Fibroblast of skin of left biceps (primary cell): ENCODE data around the gene RASGRP1.
A peak's percentile ranks its signal among the peaks of the same experiment; 100 is the strongest.

Source experiments
- DNase-seq, 2 experiments: peaks; one replicate each; pipeline ENCODE4 v3.0.0-alpha.2; 2013; ENCODE audit warnings: low read depth in 2 of 2

Gene RASGRP1

DNA sequence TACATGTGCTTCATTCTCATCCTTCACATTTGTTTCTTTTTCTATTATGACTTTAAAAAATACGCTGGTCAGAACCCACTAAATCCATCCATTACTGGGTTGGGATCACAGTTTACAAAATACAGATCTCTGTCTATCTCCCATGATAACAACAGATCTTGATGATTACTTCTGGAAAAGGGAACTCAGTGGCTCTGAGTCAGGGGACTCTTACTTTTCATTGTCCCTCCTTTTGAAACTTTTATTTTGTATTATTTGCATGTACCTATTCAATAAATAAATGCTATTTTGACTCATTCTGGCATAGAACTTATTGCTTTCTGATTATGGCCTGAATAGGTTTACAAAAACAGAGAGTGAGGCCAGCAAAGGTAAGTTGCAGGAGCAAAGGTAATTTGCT, 11.6 kb upstream of the RASGRP1 start:
- no peak for DNase-seq

DNA sequence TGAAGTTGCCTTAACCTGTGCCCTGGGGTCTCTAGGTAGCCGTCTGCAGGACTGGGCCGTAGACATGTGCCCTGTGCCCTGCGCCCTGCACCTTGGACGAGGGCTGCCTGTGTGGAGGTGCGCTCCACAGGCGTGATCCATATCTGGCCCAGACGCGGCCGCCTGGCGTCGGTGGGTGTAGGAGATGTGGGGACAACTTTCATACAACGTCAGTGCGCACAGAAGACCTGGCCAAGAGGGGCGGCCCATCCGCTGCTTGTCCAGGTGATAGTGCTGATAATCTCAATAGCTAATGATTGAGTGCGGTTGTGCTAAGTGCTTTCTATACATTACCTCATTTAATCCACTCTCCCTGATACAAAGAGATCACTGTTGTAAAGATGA, 665 bp upstream of the RASGRP1 start:
- DNase-seq, result no peak

GRCh38 chr15:38563723-38564519, 693 bp downstream of the RASGRP1 start:
- DNase-seq, result no peak

- no peak for DNase-seq
Observed at GRCh38 chr15:38562278-38562677, 2.3 kb downstream of the RASGRP1 start.

GRCh38 chr15:38560456-38560926, 4.1 kb downstream of the RASGRP1 start:
- no peak for DNase-seq

DNA sequence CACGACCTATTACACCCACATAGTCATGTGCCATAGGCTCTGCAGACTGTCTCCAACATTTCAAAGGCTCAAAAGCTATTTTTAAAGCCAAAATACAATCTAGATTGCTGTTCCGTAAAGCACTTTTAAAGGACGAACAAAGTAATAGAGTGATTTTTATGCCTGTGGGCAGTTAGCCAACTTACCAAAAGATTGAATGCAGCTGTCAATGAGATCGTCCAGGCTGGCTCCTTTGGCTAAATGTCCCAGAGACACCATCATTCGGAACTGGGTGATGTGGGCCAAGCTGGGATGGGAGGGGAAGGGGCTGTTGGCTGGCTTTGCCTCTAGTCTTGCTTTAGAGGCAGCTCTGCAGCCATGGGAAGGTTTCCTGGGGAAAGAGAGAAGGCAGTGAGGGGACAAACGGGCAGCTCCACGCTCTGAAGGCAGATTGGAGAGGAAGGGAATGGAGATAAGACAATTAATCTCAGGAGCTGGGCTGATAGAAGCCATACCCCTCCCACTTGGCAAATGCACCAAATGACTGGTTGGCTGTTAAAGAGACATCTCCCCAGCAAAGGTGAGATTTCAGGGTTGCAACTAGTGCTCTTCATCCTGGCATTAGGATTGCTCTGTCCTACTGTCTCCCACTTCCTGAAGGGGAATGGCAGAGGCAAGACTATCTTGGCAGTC, 4.8 kb downstream of the RASGRP1 start:
- DNase-seq, result no peak

DNA sequence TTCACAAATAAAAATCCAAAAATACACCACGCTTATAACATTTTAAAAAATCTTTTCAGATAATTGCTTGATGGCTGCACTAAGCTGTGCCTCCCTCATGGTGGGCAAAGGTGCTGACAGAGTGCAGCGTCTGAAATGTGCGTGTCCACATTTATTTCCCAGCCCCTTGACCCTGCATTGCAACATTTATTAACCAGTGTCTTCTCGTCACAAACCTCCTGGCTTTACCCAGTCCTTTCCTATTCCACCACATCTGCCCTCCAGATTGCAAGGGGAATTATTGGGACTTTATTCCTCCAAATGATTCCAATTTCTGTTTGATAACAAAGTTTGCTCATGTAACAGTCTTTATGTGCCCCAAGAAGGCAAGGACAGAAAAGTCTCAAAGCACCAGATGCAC, 5.5 kb downstream of the RASGRP1 start:
- DNase-seq, result no peak

- peak; percentile 70 to 71 for DNase-seq
Observed at GRCh38 chr15:38558372-38559059, 6.1 kb downstream of the RASGRP1 start.

GRCh38 chr15:38557921-38558320, 6.7 kb downstream of the RASGRP1 start:
- no peak for DNase-seq

- peak; percentile 85 to 86 for DNase-seq
Observed at GRCh38 chr15:38555686-38556334, 8.8 kb downstream of the RASGRP1 start.

- no peak for DNase-seq
Observed at GRCh38 chr15:38554354-38554753, 10.3 kb downstream of the RASGRP1 start.

DNA sequence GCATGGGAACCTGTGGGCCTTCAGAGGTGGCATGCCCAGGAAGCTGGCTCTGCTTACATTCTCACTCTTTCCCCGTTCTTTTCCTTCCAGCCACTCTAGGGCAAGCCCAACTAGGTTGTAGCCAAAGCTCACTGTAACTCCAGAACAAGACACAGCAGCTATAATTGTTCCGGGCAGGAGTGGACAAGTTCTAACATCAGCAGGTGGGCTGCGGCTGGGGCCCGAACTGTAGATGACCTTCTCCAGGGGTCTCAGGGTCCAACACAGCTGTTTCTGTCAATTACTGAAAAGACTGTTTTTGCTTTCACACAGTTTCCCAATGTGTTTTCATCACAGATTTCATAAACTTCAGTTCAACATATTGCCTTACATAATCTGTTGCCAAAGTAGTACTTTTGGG, 11.5 kb downstream of the RASGRP1 start:
- no peak for DNase-seq

DNA sequence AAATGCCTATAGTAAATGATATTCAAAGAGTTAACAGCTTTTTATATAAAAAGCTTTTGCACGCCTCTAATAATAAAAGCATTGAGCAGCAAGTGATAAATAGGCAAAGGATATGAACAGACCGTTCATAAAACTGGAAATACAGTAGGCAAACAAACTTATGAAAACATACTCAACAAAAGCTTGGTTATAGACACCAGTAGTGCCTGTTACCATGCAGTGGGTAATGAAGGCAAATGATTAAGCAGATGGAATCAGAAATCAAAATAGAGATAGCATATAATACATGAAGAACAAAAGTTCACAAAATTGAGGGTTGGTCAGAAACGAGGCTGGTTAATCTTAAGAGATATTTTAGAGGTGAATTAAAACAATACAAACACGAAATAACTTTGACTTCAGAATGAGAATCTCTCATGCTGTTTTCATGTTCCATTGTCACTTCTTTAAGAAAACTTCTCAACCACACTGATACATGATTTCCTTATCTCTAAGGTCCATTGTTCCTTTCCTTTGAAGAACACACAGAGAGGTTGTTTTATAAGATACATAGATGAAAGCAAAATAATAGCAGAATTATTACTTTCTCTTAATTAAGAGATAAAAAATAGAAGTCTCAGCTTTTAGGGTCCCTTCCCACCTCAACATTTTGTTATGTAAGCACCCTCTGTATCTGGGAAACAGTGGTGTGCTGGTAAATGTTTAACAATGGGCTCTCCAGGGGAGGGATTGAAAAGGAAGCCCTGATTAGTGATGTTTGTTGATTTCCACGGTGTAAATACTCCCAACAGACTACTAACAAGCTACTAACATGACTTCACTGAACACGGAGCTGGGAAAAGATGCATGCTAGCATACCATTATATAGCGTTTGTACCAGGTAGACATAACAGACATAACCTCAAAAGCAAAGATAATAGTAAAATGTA, 12.6 kb downstream of the RASGRP1 start:
- no peak for DNase-seq

DNA sequence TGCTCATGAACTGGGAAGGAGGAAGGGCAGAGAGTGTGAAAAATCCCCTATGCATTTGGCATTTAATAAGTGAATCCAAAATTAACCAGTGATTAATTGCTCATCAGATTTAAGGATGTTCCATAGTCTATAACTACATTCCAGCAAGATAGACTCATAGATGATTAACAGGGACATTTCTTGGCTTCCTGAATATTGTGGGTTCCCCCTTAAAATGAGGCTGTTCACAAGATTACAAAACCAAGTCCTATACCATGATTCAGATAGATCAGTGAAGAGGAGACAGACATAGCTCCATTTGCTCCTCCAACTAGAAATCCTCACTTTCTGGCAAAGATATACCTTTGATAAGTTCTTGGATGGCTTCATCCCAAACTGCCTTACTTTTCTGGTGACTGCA, 15.4 kb downstream of the RASGRP1 start:
- DNase-seq, result peak; percentile 65 to 68

DNA sequence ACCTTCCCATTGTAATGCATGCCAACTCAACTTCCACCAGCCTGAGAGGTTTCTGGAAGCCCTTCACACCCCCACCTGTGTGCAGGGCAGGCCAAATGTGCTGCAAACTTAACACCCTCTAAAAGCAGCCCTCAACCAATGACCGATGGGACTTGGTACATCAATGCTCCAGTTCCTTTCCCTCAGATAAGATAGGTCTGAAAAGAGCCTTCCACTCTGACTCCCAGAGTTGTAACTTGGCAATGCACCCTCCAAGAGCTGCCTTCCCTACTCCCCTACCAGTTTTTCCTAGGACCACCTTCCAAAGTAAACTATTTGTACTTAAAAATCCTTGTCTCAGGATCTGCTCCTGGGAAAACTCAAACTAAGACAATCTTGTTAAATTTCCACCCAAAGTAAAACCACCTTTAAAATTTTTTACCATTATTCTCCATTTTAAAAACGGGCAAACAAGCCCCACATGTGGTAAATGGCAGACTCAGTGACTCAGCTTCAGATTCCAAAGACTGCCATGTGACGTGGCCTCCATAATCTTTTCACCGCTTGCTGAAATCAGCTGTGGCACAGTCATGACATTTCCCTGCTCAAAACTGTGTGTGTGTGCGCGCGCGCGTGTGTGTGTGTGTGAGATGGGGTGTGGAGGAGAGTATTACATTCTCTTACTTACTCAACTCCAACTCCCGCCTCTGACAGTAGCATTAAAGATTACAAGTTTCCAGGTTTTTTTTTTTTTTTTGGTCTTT, 17.2 kb downstream of the RASGRP1 start:
- DNase-seq, result peak; percentile 76 to 82

DNA sequence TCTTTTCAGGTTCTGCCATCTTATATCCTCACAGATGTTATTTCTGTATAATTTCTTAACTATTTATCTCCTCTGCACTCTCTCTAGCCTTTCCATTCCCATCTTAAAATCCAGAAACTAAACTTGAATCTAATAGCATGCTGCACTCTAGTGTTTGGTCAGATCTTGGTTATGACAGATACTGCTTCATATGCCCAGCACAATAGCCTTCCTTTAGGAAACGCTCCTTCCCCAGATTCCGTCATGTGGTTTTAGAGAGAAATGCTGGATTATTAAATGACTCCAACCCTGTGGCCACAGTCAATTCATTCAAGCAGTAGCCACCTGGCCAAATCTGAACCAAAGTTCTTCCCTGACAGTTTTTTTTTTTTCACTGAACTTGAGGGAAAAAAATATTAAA, 19.4 kb downstream of the RASGRP1 start:
- no peak for DNase-seq

- DNase-seq, result no peak
Observed at GRCh38 chr15:38541026-38541425, 23.6 kb downstream of the RASGRP1 start.

DNA sequence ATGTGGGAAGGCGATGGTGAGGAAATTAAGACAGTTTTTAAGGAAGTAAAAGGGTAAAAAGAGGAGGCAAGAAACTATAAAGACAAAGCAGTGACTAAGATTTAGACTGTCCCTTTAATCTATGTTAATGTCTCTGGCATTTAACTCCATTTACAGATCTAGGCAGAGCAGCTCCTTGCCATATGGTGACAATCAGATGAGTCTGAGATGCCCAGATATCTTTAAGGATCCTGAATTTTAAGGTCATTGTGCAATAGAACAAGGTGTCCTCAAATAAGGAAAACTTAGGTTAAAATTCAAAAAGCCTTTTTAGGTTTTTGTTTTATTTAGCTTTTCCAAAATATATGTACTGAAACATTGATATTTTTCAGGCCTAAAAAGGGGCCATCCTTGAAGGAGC, 24.1 kb downstream of the RASGRP1 start:
- no peak for DNase-seq

DNA sequence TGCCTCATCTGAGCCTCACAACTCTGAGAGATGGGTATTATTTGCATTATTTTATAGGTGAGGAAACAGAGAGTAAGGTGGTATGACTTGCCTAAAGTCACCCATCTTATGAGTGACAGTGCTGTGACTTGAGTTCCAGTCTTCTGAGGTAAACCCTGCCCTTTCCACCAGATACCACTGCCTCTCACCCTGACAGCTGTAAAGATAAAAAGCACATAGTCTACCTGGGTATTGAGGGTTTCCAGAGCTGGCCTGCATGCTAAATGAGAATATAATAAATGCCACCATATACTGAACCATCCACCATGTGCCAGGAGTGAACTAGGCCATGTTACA, 25.6 kb downstream of the RASGRP1 start:
- no peak for DNase-seq

- no peak for DNase-seq
Observed at GRCh38 chr15:38538328-38539007, 26.1 kb downstream of the RASGRP1 start.
